ENCODE results near the gene ATP5ME.

ATP5ME gene

GRCh38 chr4:622996-623913, 50.8 kb downstream of the ATP5ME start:
- in situ Hi-C loops (cut with MboI; ENCODE audit: low sequenced_read_pairs, unreplicated experiment): no loop called here
- DNase-seq (ENCODE audit: low spot score): no peak
- TF ChIP-seq CTCF (IDR thresholded peaks at IDR 0.05; ENCODE audit: borderline replicate concordance, control extremely low read depth, extremely low read depth, insufficient read depth, missing control alignments): no peak
